GM18505 (cell line): ENCODE results near the gene CSK.
A peak's percentile ranks its signal among the peaks of the same experiment; 100 is the strongest.

Experiments
- ATAC-seq: cut with Tn5 transposase; IDR thresholded peaks from one replicate; pipeline ENCODE4 v1.9.1; 2021; ENCODE audit not compliant: unreplicated experiment
- POLR2A ChIP-seq: IDR thresholded peaks from 4 replicates; pipeline ENCODE4 v1.6.1; 2011; ENCODE audit warnings: borderline replicate concordance; ENCODE audit not compliant: insufficient read depth, insufficient read length; ENCODE audit errors: extremely low read depth

The CSK gene

GRCh38 chr15:74838137-74838516 lies 56.2 kb downstream of the CSK start:
- no peak for ATAC-seq
- no peak for TF ChIP-seq POLR2A

GRCh38 chr15:74838746-74839525 lies 57.1 kb downstream of the CSK start:
- no peak for TF ChIP-seq POLR2A
- no peak for ATAC-seq

GRCh38 chr15:74839526-74840395 lies 57.9 kb downstream of the CSK start:
- no peak for TF ChIP-seq POLR2A
- ATAC-seq: no peak

- no peak for TF ChIP-seq POLR2A
- no peak for ATAC-seq
Observed at GRCh38 chr15:74840851-74841775, 59.2 kb downstream of the CSK start.

- no peak for ATAC-seq
- no peak for TF ChIP-seq POLR2A
Observed at GRCh38 chr15:74841891-74842373, 60.1 kb downstream of the CSK start.

GRCh38 chr15:74842581-74843444 lies 60.9 kb downstream of the CSK start, which contains the start of gene ULK3:
ULK3 (minus strand) TSS chr15:74843156; CDS start chr15:74843105, 51 bp downstream.
- peak; percentile 87 for ATAC-seq

GRCh38 chr15:74843445-74843828 lies 61.6 kb downstream of the CSK start:
- ATAC-seq: no peak
- no peak for TF ChIP-seq POLR2A

More at GRCh38 chr15:74842581-74843444, 60.9 kb downstream of the CSK start, which contains the start of gene ULK3:
- peak; percentile 57 for TF ChIP-seq POLR2A

GRCh38 chr15:74843891-74844299 lies 62.0 kb downstream of the CSK start:
- ATAC-seq: no peak
- TF ChIP-seq POLR2A: no peak

- no peak for TF ChIP-seq POLR2A
- ATAC-seq: no peak
Observed at GRCh38 chr15:74844319-74845207, 62.7 kb downstream of the CSK start.

GRCh38 chr15:74845208-74845568 lies 63.3 kb downstream of the CSK start:
- no peak for ATAC-seq
- no peak for TF ChIP-seq POLR2A

GRCh38 chr15:74845581-74845980 lies 63.7 kb downstream of the CSK start:
- no peak for TF ChIP-seq POLR2A
- ATAC-seq: no peak
